GM12891 (cell line): ENCODE measurements around the gene GTPBP6.

ENCODE experiments used
- PAX5 ChIP-seq: IDR thresholded peaks from 2 replicates; pipeline ENCODE4 v1.6.1; 2011; ENCODE audit warnings: low read length, moderate library complexity, mild to moderate bottlenecking; ENCODE audit not compliant: insufficient read depth, severe bottlenecking
- POLR2A ChIP-seq: IDR thresholded peaks from 2 replicates; pipeline ENCODE4 v1.6.1; 2011; ENCODE audit warnings: low read depth, low read length, control low read depth
- TAF1 ChIP-seq: IDR thresholded peaks from 2 replicates; pipeline ENCODE4 v1.6.1; 2011; ENCODE audit warnings: low read depth, low read length, control low read depth

- TF ChIP-seq TAF1 (no peak), PAX5 (no peak), POLR2A (no peak)
Measured at GRCh38 chrX:340641-341423, 22.2 kb upstream of the GTPBP6 start.
